ENCODE data around the gene UBASH3A.

UBASH3A gene

DNA sequence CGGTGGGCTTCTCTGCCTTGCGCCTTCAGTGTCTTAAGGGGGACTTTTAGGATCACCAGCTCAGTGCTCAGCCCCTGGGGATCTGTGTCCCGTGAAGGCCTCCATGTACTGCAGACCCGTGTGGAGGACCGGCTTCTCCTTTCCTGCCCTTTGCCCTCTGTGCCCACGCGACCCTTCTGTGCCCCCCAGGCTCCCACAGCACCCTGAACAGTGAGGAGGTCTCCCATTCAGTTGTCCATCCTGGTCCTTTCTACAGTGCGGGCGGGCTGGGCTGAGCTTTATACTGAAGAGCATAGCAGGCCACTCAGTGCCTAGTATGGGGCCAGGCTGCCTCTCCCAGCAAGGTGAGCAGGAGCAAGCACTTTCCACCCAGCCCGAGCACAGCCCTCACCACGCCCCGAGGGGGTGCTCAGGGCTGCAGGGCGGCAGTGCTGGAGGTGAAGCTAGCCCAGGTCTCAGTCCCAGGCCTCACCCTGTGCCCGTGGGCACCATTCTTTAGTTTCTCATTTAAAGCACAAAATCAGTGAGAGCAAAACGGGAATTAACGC, 29.7 kb upstream of the UBASH3A start (continued):
- TF ChIP-seq, protein P1, sequence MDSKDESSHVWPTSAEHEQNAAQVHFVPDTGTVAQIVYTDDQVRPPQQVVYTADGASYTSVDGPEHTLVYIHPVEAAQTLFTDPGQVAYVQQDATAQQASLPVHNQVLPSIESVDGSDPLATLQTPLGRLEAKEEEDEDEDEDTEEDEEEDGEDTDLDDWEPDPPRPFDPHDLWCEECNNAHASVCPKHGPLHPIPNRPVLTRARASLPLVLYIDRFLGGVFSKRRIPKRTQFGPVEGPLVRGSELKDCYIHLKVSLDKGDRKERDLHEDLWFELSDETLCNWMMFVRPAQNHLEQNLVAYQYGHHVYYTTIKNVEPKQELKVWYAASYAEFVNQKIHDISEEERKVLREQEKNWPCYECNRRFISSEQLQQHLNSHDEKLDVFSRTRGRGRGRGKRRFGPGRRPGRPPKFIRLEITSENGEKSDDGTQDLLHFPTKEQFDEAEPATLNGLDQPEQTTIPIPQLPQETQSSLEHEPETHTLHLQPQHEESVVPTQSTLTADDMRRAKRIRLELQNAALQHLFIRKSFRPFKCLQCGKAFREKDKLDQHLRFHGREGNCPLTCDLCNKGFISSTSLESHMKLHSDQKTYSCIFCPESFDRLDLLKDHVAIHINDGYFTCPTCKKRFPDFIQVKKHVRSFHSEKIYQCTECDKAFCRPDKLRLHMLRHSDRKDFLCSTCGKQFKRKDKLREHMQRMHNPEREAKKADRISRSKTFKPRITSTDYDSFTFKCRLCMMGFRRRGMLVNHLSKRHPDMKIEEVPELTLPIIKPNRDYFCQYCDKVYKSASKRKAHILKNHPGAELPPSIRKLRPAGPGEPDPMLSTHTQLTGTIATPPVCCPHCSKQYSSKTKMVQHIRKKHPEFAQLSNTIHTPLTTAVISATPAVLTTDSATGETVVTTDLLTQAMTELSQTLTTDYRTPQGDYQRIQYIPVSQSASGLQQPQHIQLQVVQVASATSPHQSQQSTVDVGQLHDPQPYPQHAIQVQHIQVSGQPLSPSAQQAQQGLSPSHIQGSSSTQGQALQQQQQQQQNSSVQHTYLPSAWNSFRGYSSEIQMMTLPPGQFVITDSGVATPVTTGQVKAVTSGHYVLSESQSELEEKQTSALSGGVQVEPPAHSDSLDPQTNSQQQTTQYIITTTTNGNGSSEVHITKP (tag by site-specific recombination; IDR thresholded peaks at IDR 0.05), result no peak
- TF ChIP-seq, protein P2, sequence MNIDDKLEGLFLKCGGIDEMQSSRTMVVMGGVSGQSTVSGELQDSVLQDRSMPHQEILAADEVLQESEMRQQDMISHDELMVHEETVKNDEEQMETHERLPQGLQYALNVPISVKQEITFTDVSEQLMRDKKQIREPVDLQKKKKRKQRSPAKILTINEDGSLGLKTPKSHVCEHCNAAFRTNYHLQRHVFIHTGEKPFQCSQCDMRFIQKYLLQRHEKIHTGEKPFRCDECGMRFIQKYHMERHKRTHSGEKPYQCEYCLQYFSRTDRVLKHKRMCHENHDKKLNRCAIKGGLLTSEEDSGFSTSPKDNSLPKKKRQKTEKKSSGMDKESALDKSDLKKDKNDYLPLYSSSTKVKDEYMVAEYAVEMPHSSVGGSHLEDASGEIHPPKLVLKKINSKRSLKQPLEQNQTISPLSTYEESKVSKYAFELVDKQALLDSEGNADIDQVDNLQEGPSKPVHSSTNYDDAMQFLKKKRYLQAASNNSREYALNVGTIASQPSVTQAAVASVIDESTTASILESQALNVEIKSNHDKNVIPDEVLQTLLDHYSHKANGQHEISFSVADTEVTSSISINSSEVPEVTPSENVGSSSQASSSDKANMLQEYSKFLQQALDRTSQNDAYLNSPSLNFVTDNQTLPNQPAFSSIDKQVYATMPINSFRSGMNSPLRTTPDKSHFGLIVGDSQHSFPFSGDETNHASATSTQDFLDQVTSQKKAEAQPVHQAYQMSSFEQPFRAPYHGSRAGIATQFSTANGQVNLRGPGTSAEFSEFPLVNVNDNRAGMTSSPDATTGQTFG (tag by site-specific recombination; IDR thresholded peaks at IDR 0.05; ENCODE audit: borderline replicate concordance), result no peak
- TF ChIP-seq ZBTB1 (tag by site-specific recombination; IDR thresholded peaks at IDR 0.05) (no peak), ZNF701 (tag by site-specific recombination; IDR thresholded peaks at IDR 0.05) (no peak)

DNA sequence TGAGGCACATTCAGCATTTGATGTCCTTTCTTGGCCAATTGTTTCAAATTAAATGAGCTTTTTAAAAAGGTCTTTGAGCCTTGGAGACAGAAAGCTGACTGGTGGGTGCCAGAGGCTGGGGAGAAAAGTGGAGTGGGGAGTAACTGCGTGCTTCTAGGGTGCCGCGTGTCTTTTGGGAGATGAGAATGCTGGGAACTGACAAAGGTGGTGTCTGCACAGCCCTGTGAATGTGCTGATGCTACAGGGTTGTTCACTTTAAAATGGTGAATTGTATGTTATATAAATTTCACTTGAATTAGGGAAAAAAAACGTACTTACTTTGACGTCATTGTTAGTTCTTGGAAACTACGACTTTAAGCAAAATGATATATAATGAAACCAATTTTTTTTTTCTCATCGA, 29.2 kb upstream of the UBASH3A start:
- H3K9me3 ChIP-seq (ENCODE audit: control insufficient read depth, insufficient read depth, low read depth, low read length), result no peaks in the 10 kb centered on the region
- POLR2A ChIA-PET, result no interaction called here
- H3K4me1 ChIP-seq (ENCODE audit: control insufficient read depth, insufficient read depth, low read length), result no peaks in the 10 kb centered on the region
- no peak overlapping the region for H3K27ac ChIP-seq (ENCODE audit: extremely low read depth, low read depth, low read length)
- H3K4me3 ChIP-seq (ENCODE audit: low read depth, low read length), result no peak overlapping the region
- TF ChIP-seq ZNF114 (tag by site-specific recombination; IDR thresholded peaks at IDR 0.05), result no peak
- TF ChIP-seq, protein P3, sequence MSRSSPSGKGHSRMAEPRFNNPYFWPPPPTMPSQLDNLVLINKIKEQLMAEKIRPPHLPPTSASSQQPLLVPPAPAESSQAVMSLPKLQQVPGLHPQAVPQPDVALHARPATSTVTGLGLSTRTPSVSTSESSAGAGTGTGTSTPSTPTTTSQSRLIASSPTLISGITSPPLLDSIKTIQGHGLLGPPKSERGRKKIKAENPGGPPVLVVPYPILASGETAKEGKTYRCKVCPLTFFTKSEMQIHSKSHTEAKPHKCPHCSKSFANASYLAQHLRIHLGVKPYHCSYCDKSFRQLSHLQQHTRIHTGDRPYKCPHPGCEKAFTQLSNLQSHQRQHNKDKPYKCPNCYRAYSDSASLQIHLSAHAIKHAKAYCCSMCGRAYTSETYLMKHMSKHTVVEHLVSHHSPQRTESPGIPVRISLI (tag by site-specific recombination; IDR thresholded peaks at IDR 0.05), result no peak
- no peak for TF ChIP-seq ZNF792 (tag by site-specific recombination; IDR thresholded peaks at IDR 0.05)
- no peak for TF ChIP-seq ZNF341 (tag by site-specific recombination; IDR thresholded peaks at IDR 0.05; ENCODE audit: low read depth)
- no peak for TF ChIP-seq ZEB2 (tag by site-specific recombination; IDR thresholded peaks at IDR 0.05)
- TF ChIP-seq ZFP41 (tag by site-specific recombination; IDR thresholded peaks at IDR 0.05; ENCODE audit: borderline replicate concordance), result no peak
- TF ChIP-seq KLF1 (tag by site-specific recombination; IDR thresholded peaks at IDR 0.05), result no peak
- TF ChIP-seq, protein P4, sequence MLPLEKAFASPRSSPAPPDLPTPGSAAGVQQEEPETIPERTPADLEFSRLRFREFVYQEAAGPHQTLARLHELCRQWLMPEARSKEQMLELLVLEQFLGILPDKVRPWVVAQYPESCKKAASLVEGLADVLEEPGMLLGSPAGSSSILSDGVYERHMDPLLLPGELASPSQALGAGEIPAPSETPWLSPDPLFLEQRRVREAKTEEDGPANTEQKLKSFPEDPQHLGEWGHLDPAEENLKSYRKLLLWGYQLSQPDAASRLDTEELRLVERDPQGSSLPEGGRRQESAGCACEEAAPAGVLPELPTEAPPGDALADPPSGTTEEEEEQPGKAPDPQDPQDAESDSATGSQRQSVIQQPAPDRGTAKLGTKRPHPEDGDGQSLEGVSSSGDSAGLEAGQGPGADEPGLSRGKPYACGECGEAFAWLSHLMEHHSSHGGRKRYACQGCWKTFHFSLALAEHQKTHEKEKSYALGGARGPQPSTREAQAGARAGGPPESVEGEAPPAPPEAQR (tag by site-specific recombination; IDR thresholded peaks at IDR 0.05), result no peak
- no peak for TF ChIP-seq ZFP37 (tag by site-specific recombination; IDR thresholded peaks at IDR 0.05)
- TF ChIP-seq, protein P5, sequence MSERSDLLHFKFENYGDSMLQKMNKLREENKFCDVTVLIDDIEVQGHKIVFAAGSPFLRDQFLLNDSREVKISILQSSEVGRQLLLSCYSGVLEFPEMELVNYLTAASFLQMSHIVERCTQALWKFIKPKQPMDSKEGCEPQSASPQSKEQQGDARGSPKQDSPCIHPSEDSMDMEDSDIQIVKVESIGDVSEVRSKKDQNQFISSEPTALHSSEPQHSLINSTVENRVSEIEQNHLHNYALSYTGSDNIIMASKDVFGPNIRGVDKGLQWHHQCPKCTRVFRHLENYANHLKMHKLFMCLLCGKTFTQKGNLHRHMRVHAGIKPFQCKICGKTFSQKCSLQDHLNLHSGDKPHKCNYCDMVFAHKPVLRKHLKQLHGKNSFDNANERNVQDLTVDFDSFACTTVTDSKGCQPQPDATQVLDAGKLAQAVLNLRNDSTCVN (tag by site-specific recombination; optimal IDR thresholded peaks at IDR 0.05), result no peak
- TF ChIP-seq ZNF837 (tag by site-specific recombination; IDR thresholded peaks at IDR 0.05), result no peak
- TF ChIP-seq, protein P6, sequence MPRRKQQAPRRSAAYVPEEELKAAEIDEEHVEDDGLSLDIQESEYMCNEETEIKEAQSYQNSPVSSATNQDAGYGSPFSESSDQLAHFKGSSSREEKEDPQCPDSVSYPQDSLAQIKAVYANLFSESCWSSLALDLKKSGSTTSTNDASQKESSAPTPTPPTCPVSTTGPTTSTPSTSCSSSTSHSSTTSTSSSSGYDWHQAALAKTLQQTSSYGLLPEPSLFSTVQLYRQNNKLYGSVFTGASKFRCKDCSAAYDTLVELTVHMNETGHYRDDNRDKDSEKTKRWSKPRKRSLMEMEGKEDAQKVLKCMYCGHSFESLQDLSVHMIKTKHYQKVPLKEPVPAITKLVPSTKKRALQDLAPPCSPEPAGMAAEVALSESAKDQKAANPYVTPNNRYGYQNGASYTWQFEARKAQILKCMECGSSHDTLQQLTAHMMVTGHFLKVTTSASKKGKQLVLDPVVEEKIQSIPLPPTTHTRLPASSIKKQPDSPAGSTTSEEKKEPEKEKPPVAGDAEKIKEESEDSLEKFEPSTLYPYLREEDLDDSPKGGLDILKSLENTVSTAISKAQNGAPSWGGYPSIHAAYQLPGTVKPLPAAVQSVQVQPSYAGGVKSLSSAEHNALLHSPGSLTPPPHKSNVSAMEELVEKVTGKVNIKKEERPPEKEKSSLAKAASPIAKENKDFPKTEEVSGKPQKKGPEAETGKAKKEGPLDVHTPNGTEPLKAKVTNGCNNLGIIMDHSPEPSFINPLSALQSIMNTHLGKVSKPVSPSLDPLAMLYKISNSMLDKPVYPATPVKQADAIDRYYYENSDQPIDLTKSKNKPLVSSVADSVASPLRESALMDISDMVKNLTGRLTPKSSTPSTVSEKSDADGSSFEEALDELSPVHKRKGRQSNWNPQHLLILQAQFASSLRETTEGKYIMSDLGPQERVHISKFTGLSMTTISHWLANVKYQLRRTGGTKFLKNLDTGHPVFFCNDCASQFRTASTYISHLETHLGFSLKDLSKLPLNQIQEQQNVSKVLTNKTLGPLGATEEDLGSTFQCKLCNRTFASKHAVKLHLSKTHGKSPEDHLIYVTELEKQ (tag by site-specific recombination; IDR thresholded peaks at IDR 0.05; ENCODE audit: borderline replicate concordance), result no peak
- TF ChIP-seq, protein P7, sequence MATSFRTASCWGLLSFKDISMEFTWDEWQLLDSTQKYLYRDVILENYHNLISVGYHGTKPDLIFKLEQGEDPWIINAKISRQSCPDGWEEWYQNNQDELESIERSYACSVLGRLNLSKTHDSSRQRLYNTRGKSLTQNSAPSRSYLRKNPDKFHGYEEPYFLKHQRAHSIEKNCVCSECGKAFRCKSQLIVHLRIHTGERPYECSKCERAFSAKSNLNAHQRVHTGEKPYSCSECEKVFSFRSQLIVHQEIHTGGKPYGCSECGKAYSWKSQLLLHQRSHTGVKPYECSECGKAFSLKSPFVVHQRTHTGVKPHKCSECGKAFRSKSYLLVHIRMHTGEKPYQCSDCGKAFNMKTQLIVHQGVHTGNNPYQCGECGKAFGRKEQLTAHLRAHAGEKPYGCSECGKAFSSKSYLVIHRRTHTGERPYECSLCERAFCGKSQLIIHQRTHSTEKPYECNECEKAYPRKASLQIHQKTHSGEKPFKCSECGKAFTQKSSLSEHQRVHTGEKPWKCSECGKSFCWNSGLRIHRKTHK (tag by site-specific recombination; IDR thresholded peaks at IDR 0.05), result no peak
- CTCF ChIA-PET, result interaction anchor here (1.5 to 1.9 kb wide), 2 partner anchors 14 to 64 kb away, joined by 3 to 4 read pairs; no protein-coding TSS in a partner anchor
- H3K36me3 ChIP-seq (ENCODE audit: control insufficient read depth in 2 of 2, insufficient read depth in 1 of 2, low read length in 2 of 2), result no peaks in the 10 kb centered on the region
